Brain microvascular endothelial cell (primary cell): ENCODE measurements around the gene CCT7.
A peak's percentile ranks its signal among the peaks of the same experiment; 100 is the strongest.
"Not testable (repeated sequence)": the region's sequence is repeated elsewhere in the genome, so short reads cannot be mapped to it uniquely, and the experiment has no call there.

Experiments used
- DNase-seq: peaks from one replicate; pipeline ENCODE4 v3.0.0-alpha.2; 2020
- H3K27ac ChIP-seq: fragments of 250-450 bp; sonication (Bioruptor Pico); 2 replicates; pipeline ENCODE4 v1.5.1; 2020; ENCODE audit warnings: mild to moderate bottlenecking, moderate library complexity
- H3K27me3 ChIP-seq: fragments of 250-450 bp; sonication (Bioruptor Pico); replicated peaks from 2 replicates; pipeline ENCODE4 v1.5.1; 2020; ENCODE audit warnings: mild to moderate bottlenecking
- H3K36me3 ChIP-seq: fragments of 250-450 bp; sonication (Bioruptor Pico); replicated peaks from 2 replicates; pipeline ENCODE4 v1.5.1; 2020; ENCODE audit warnings: mild to moderate bottlenecking
- H3K4me3 ChIP-seq: 2 replicates; pipeline ENCODE4 v1.5.1; 2011; ENCODE audit warnings: low read depth, mild to moderate bottlenecking, control low read depth, low read length, moderate library complexity
- CTCF ChIP-seq: IDR thresholded peaks from 2 replicates; pipeline ENCODE4 v1.5.1; 2011; ENCODE audit warnings: low read depth, mild to moderate bottlenecking, moderate library complexity, low read length, control low read depth, inconsistent platforms; ENCODE audit errors: missing control alignments
- in situ Hi-C: cut with HindIII; loops from 2 replicates; pipeline ENCODE4 v1.10.0; 2017; ENCODE audit warnings: low sequenced_read_pairs, low pct_ligation_motif_present

Gene CCT7

GRCh38 chr2:73233932-73234832 is at the start of gene CCT7:
Gene CCT7 (plus strand): TSS chr2:73234308. CDS start chr2:73234379, 71 bp downstream.
- H3K27ac ChIP-seq: peak within 1 kb of the TSS; percentile 85
- peak within 1 kb of the TSS; percentile 96 for H3K4me3 ChIP-seq
- no peaks in the 10 kb centered on the region for H3K36me3 ChIP-seq
- TF ChIP-seq CTCF: no peak
- H3K27me3 ChIP-seq: no peaks in the 10 kb centered on the region
- peak; percentile 91 for DNase-seq
- in situ Hi-C loops: no loop called here

- no peaks in the 10 kb centered on the region for H3K36me3 ChIP-seq
- no peak for DNase-seq
- no peak for TF ChIP-seq CTCF
- H3K4me3 ChIP-seq: no peak overlapping the region
- H3K27me3 ChIP-seq: peaks cover 2% of the 10 kb centered on the region
- in situ Hi-C loops: no loop called here
- no peak overlapping the region for H3K27ac ChIP-seq
These were observed 48.1 kb upstream of the CCT7 start for GRCh38 chr2:73185965-73186364.

GRCh38 chr2:73187549-73187948 is 46.6 kb upstream of the CCT7 start:
- no peak for TF ChIP-seq CTCF
- H3K27ac ChIP-seq: no peak overlapping the region
- no peak for DNase-seq
- H3K4me3 ChIP-seq: no peak overlapping the region
- in situ Hi-C loops: no loop called here
- peaks cover 2% of the 10 kb centered on the region for H3K27me3 ChIP-seq
- no peaks in the 10 kb centered on the region for H3K36me3 ChIP-seq

GRCh38 chr2:73197579-73197978 is 36.5 kb upstream of the CCT7 start:
- Histone ChIP-seq H3K36me3 (no peaks in the 10 kb centered on the region), H3K4me3 (no peak overlapping the region), H3K27ac (no peak overlapping the region), H3K27me3 (peaks cover 28% of the 10 kb centered on the region)
- DNase-seq: no peak
- no peak for TF ChIP-seq CTCF
- in situ Hi-C loops: no loop called here

- H3K36me3 ChIP-seq, H3K27ac ChIP-seq, H3K4me3 ChIP-seq, in situ Hi-C loops: not testable (repeated sequence)
- H3K27me3 ChIP-seq: peaks cover 50% of the 10 kb centered on the region
- DNase-seq: peak; percentile 12
These were observed 33.8 kb upstream of the CCT7 start for GRCh38 chr2:73200281-73200680.

- Histone ChIP-seq H3K27ac (no peak within 1 kb of the TSS), H3K36me3 (no peaks in the 10 kb centered on the region), H3K4me3 (peak within 1 kb of the TSS; percentile 9), H3K27me3 (peaks cover 47% of the 10 kb centered on the region)
- TF ChIP-seq CTCF: no peak
- in situ Hi-C loops: no loop called here
- DNase-seq: no peak
These were observed 31.7 kb upstream of the CCT7 start, which contains the start of gene NOTO for GRCh38 chr2:73202156-73203054. Gene NOTO (plus strand): TSS chr2:73202574. CDS start chr2:73202667, 93 bp downstream.
